ENCODE measurements around the gene ADCY3.

The ADCY3 gene

DNA sequence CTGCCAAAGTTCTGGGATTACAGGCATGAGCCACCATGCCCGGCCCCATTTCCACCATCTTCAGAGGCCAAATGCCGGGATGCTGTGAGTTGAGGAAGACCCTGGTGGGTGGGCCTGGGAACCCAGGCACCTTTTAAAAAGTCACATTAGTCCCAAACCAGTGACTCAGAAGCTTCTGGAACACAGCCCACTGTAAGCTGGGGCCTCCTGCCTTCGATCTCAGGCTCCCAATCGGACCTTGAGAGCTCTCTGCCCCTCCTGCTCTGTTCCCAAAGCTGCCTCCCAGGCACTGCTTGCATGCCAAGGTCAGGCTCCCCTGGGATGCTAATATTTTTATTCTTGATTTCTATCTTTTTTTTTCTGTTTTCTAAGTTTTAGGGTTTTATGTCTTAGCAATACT is 4.2 kb downstream of the ADCY3 start:
- TF ChIP-seq EGR1 (IDR thresholded peaks at IDR 0.05) (no peak), REST (IDR thresholded peaks at IDR 0.05; ENCODE audit: low read depth) (no peak), TCF12 (IDR thresholded peaks at IDR 0.05; ENCODE audit: low read depth) (no peak), ZBTB7A (IDR thresholded peaks at IDR 0.05; ENCODE audit: low read depth) (no peak), TEAD4 (IDR thresholded peaks at IDR 0.05) (no peak), YY1 (IDR thresholded peaks at IDR 0.05; ENCODE audit: low read depth) (no peak), RAD21 (IDR thresholded peaks at IDR 0.05; ENCODE audit: low read depth) (no peak), TAF1 (IDR thresholded peaks at IDR 0.05; ENCODE audit: low read depth) (no peak), EP300 (IDR thresholded peaks at IDR 0.05; ENCODE audit: borderline replicate concordance) (no peak), FOXM1 (IDR thresholded peaks at IDR 0.05; ENCODE audit: borderline replicate concordance, low read depth) (no peak), CEBPB (IDR thresholded peaks at IDR 0.05) (no peak), CREB1 (IDR thresholded peaks at IDR 0.05; ENCODE audit: low read depth) (no peak)
- TF ChIP-seq, protein P1, sequence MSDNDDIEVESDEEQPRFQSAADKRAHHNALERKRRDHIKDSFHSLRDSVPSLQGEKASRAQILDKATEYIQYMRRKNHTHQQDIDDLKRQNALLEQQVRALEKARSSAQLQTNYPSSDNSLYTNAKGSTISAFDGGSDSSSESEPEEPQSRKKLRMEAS (IDR thresholded peaks at IDR 0.05): no peak
- TF ChIP-seq, protein P2, sequence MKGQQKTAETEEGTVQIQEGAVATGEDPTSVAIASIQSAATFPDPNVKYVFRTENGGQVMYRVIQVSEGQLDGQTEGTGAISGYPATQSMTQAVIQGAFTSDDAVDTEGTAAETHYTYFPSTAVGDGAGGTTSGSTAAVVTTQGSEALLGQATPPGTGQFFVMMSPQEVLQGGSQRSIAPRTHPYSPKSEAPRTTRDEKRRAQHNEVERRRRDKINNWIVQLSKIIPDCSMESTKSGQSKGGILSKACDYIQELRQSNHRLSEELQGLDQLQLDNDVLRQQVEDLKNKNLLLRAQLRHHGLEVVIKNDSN (IDR thresholded peaks at IDR 0.05): no peak

DNA sequence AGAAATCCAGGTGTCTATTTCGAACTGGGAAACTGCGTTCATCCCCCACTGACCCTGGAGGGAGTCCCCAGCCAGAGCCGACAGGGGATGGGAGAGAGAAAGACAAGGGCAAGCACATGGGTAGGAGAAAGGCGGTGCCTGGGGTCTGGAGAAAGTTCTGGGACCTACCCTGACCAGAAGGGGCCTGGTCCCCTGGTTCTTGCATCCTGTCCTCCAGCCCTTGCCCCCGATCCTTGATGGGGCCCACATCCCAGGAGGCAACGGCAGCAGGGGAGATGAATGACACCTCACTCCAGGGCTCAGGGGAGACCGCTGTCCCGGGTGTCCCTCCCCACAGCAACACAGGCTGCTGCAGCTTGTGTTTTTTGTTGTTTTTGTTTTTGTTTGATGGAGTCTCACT is 4.9 kb downstream of the ADCY3 start:
- TF ChIP-seq YY1 (IDR thresholded peaks at IDR 0.05; ENCODE audit: low read depth) (no peak), NFIC (IDR thresholded peaks at IDR 0.05) (no peak), EGR1 (IDR thresholded peaks at IDR 0.05) (no peak), CREB1 (IDR thresholded peaks at IDR 0.05; ENCODE audit: low read depth) (no peak), RAD21 (IDR thresholded peaks at IDR 0.05; ENCODE audit: low read depth) (no peak), TCF12 (IDR thresholded peaks at IDR 0.05; ENCODE audit: low read depth) (no peak), CEBPB (IDR thresholded peaks at IDR 0.05) (no peak), EP300 (IDR thresholded peaks at IDR 0.05; ENCODE audit: borderline replicate concordance) (no peak), ZBTB7A (IDR thresholded peaks at IDR 0.05; ENCODE audit: low read depth) (no peak), FOXM1 (IDR thresholded peaks at IDR 0.05; ENCODE audit: borderline replicate concordance, low read depth) (no peak)

DNA sequence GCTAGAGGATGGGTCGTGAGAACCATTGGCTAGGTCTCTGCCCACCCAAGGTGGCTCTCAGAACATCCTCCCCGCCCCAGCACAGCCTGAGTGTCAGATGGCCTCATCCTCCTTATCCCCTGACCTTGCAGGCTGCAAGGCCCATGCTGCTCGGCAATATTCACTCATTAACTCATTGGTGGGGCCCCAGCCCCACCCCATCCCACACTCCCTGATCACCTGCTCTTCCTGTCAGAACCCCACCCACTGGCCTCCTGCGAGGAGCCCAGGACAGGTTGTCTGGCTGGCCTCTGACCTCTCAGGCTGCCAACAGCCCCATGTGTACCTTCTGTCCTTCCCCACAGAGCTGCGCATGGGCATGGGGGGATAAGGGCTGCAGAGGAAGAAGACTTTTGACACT is 5.3 kb downstream of the ADCY3 start:
- TF ChIP-seq NFIC (IDR thresholded peaks at IDR 0.05): no peak
- no peak for TF ChIP-seq EGR1 (IDR thresholded peaks at IDR 0.05)
- no peak for TF ChIP-seq TAF1 (IDR thresholded peaks at IDR 0.05; ENCODE audit: low read depth)
- no peak for TF ChIP-seq ZBTB7A (IDR thresholded peaks at IDR 0.05; ENCODE audit: low read depth)
- TF ChIP-seq, protein P2 (IDR thresholded peaks at IDR 0.05): no peak
- no peak for TF ChIP-seq CEBPB (IDR thresholded peaks at IDR 0.05)
- no peak for TF ChIP-seq RAD21 (IDR thresholded peaks at IDR 0.05; ENCODE audit: low read depth)
- no peak for TF ChIP-seq CREB1 (IDR thresholded peaks at IDR 0.05; ENCODE audit: low read depth)
- no peak for TF ChIP-seq TEAD4 (IDR thresholded peaks at IDR 0.05)
- no peak for TF ChIP-seq EP300 (IDR thresholded peaks at IDR 0.05; ENCODE audit: borderline replicate concordance)

GRCh38 chr2:24913911-24914310 is 6.1 kb downstream of the ADCY3 start:
- TF ChIP-seq FOXM1 (IDR thresholded peaks at IDR 0.05; ENCODE audit: borderline replicate concordance, low read depth) (no peak), CEBPB (IDR thresholded peaks at IDR 0.05) (no peak), TEAD4 (IDR thresholded peaks at IDR 0.05) (no peak), NFIC (IDR thresholded peaks at IDR 0.05) (no peak), TAF1 (IDR thresholded peaks at IDR 0.05; ENCODE audit: low read depth) (no peak), YY1 (IDR thresholded peaks at IDR 0.05; ENCODE audit: low read depth) (no peak), EGR1 (IDR thresholded peaks at IDR 0.05) (no peak), TCF12 (IDR thresholded peaks at IDR 0.05; ENCODE audit: low read depth) (no peak), CREB1 (IDR thresholded peaks at IDR 0.05; ENCODE audit: low read depth) (no peak), EP300 (IDR thresholded peaks at IDR 0.05; ENCODE audit: borderline replicate concordance) (no peak), ZBTB7A (IDR thresholded peaks at IDR 0.05; ENCODE audit: low read depth) (no peak), RAD21 (IDR thresholded peaks at IDR 0.05; ENCODE audit: low read depth) (no peak), REST (IDR thresholded peaks at IDR 0.05; ENCODE audit: low read depth) (no peak)
- TF ChIP-seq, protein P2 (IDR thresholded peaks at IDR 0.05): no peak
- TF ChIP-seq, protein P1 (IDR thresholded peaks at IDR 0.05): no peak

GRCh38 chr2:24912986-24913385 is 7.1 kb downstream of the ADCY3 start:
- TF ChIP-seq TEAD4 (IDR thresholded peaks at IDR 0.05) (no peak), RAD21 (IDR thresholded peaks at IDR 0.05; ENCODE audit: low read depth) (no peak), CREB1 (IDR thresholded peaks at IDR 0.05; ENCODE audit: low read depth) (no peak), FOXM1 (IDR thresholded peaks at IDR 0.05; ENCODE audit: borderline replicate concordance, low read depth) (no peak)
- TF ChIP-seq, protein P1 (IDR thresholded peaks at IDR 0.05): no peak
